Mammary epithelial cell (primary cell): ENCODE measurements around the gene BCL3.

Source experiments
- CTCF ChIP-seq, 2 donors: IDR thresholded peaks in 1 of 2; conservative IDR thresholded peaks in 1 of 2; 2 replicates each; pipeline ENCODE4 v1.5.1; 2011 to 2012; ENCODE audit warnings: inconsistent platforms in 2 of 2, low read length in 2 of 2, mild to moderate bottlenecking in 2 of 2, control low read depth in 1 of 2, low read depth in 1 of 2; ENCODE audit not compliant: insufficient read depth in 1 of 2; ENCODE audit errors: extremely low read depth in 1 of 2
- EZH2 ChIP-seq: IDR thresholded peaks from 2 replicates; pipeline ENCODE4 v1.6.1; 2012; ENCODE audit warnings: low read length, inconsistent platforms, borderline replicate concordance

- no peak for TF ChIP-seq CTCF (conservative IDR thresholded peaks at IDR 0.05 in 1 of 2, IDR thresholded peaks at IDR 0.05 in 1 of 2; ENCODE audit: extremely low read depth in 1 of 2, insufficient read depth in 1 of 2, low read depth in 1 of 2, low read length in 2 of 2)
- TF ChIP-seq EZH2 = no peak
Measured at GRCh38 chr19:44734357-44734756, 14.2 kb upstream of the BCL3 start.
